ENCODE results near the gene OBI1.

OBI1 gene

GRCh38 chr13:78566631-78567030, 92.3 kb downstream of the OBI1 start:
- DNase-seq, result no peak

Measured in NCI-H1105 (cell line).